Measurements from ENCODE around the gene FGD4.

- TF ChIP-seq EZH2 (IDR thresholded peaks at IDR 0.05) = no peak
- no peak for TF ChIP-seq POLR2AphosphoS5 (IDR thresholded peaks at IDR 0.05; ENCODE audit: borderline replicate concordance, low read depth, low read length)
Observed at GRCh38 chr12:32499048-32499447, 99.7 kb downstream of the FGD4 start.
